Keratinocyte (primary cell): ENCODE data around the gene TMCO6. TPM values are rescaled to one million over a fixed set of nuclear protein-coding genes. Genes with fewer than 3 reads are reported as not detected.

Source experiments
- DNase-seq: peaks from one replicate; pipeline ENCODE4 v3.0.0-alpha.2; 2011; ENCODE audit warnings: low read depth, missing footprints, low spot score
- FAIRE-seq: peaks from 2 replicates; lab custom pipeline; 2011; peaks lifted over from hg19 to GRCh38; lab: Jason Lieb, UNC
- H2AFZ ChIP-seq: 2 replicates; pipeline ENCODE4 v1.6.0; 2012; ENCODE audit warnings: low read length, control low read depth, inconsistent platforms; ENCODE audit not compliant: control insufficient read depth
- H3K27ac ChIP-seq: 2 replicates; pipeline ENCODE4 v1.5.1; 2011; ENCODE audit warnings: low read length; ENCODE audit not compliant: control insufficient read depth, insufficient read depth
- H3K27me3 ChIP-seq: 3 replicates; pipeline ENCODE4 v1.6.0; 2011; ENCODE audit warnings: low read length; ENCODE audit not compliant: control insufficient read depth, insufficient read depth; ENCODE audit errors: extremely low read depth
- H3K36me3 ChIP-seq, 2 experiments: 2 replicates in 1 of 2; 3 replicates in 1 of 2; pipeline ENCODE4 v1.5.1; 2011; ENCODE audit warnings: low read length in 2 of 2, mild to moderate bottlenecking in 1 of 2; ENCODE audit not compliant: control insufficient read depth in 2 of 2, insufficient read depth in 2 of 2; ENCODE audit errors: extremely low read depth in 1 of 2
- H3K4me1 ChIP-seq: 3 replicates; pipeline ENCODE4 v1.5.1; 2011; ENCODE audit warnings: low read length; ENCODE audit not compliant: control insufficient read depth, insufficient read depth; ENCODE audit errors: extremely low read depth
- H3K4me2 ChIP-seq: 3 replicates; pipeline ENCODE4 v1.6.0; 2011; ENCODE audit warnings: low read depth, low read length; ENCODE audit not compliant: control insufficient read depth, insufficient read depth; ENCODE audit errors: extremely low read depth
- H3K4me3 ChIP-seq, 3 experiments: fragments of 200-600 bp in 1 of 3; sonication (generic) in 1 of 3; 2 replicates in 2 of 3; 3 replicates in 1 of 3; pipeline ENCODE4 v1.5.1; 2011 to 2016; ENCODE audit warnings: low read length in 3 of 3, mild to moderate bottlenecking in 3 of 3, control low read depth in 2 of 3, inconsistent platforms in 1 of 3, low read depth in 1 of 3, mixed read lengths in 1 of 3, mixed run types in 1 of 3, moderate library complexity in 1 of 3; ENCODE audit not compliant: control insufficient read depth in 2 of 3, insufficient read depth in 2 of 3; ENCODE audit errors: extremely low read depth in 1 of 3
- H3K79me2 ChIP-seq: 2 replicates; pipeline ENCODE4 v1.6.0; 2012; ENCODE audit warnings: low read length; ENCODE audit not compliant: control insufficient read depth, insufficient read depth
- H3K9ac ChIP-seq: 3 replicates; pipeline ENCODE4 v1.6.0; 2011; ENCODE audit warnings: low read length; ENCODE audit not compliant: control insufficient read depth, insufficient read depth; ENCODE audit errors: extremely low read depth
- H3K9me1 ChIP-seq: 3 replicates; pipeline ENCODE4 v1.6.0; 2011; ENCODE audit warnings: low read length; ENCODE audit not compliant: control insufficient read depth, insufficient read depth; ENCODE audit errors: extremely low read depth
- H3K9me3 ChIP-seq: 2 replicates; pipeline ENCODE4 v1.5.1; 2012; ENCODE audit warnings: low read depth, low read length; ENCODE audit not compliant: control insufficient read depth
- H4K20me1 ChIP-seq: 3 replicates; pipeline ENCODE4 v1.6.0; 2011; ENCODE audit warnings: low read length; ENCODE audit not compliant: control insufficient read depth, insufficient read depth; ENCODE audit errors: extremely low read depth
- CTCF ChIP-seq, 3 experiments: IDR thresholded peaks in 1 of 3; conservative IDR thresholded peaks in 1 of 3; optimal IDR thresholded peaks in 1 of 3; 2 replicates in 2 of 3; 3 replicates in 1 of 3; pipeline versions ENCODE3 to v1.5.1; 2011; ENCODE audit warnings: low read length in 3 of 3, mild to moderate bottlenecking in 3 of 3, moderate library complexity in 2 of 3, control low read depth in 1 of 3, inconsistent platforms in 1 of 3; ENCODE audit not compliant: insufficient read depth in 2 of 3; ENCODE audit errors: extremely low read depth in 1 of 3
- EZH2 ChIP-seq: IDR thresholded peaks from one replicate; pipeline ENCODE4 v1.6.1; 2012; ENCODE audit warnings: inconsistent platforms, mild to moderate bottlenecking, low read length, moderate library complexity
- dilution Hi-C: fragments of 300-500 bp; cut with MboI; formaldehyde crosslinking; loops from one replicate; pipeline ENCODE4 v1.7.0; 2020; ENCODE audit warnings: low sequenced_read_pairs; ENCODE audit not compliant: extremely low pct_ligation_motif_present
- polyA plus RNA-seq, 5 experiments: library from polyadenylated mRNA; depleted of rRNA in 3 of 5; stranded (reverse) in 3 of 5; stranded (forward) in 1 of 5; unstranded in 1 of 5; fragments of >200 nt; gene quantifications; 1 replicate in 1 of 5; 2 replicates in 3 of 5; 3 replicates in 1 of 5; pipeline versions ENCODE4 v1.2.1 to v1.2.3, GENCODE V29; 2011 to 2012; ENCODE audit warnings: missing spikeins in 2 of 5, low read depth in 1 of 5, low replicate concordance in 1 of 5

TMCO6 gene
- polyA plus RNA-seq, 1 donor (not counting 4 experiments of a cell fraction or from before 2014, with no cell fraction given): 7.6 TPM

- H3K9me1 ChIP-seq: peaks cover 2% of the 10 kb centered on the region
- peak; percentile 73 for FAIRE-seq
- peak within 1 kb of the TSS; percentile 98 for H3K4me2 ChIP-seq
- DNase-seq: peak; percentile 77
- H3K9me3 ChIP-seq: no peaks in the 10 kb centered on the region
- no peaks in the 10 kb centered on the region for H3K27me3 ChIP-seq
- H3K27ac ChIP-seq: peak within 1 kb of the TSS; percentile 85
- peaks cover 5% of the 10 kb centered on the region for H3K4me1 ChIP-seq
- peak within 1 kb of the TSS; percentile 59 to 93 (median 85) for H3K4me3 ChIP-seq
- peak within 1 kb of the TSS; percentile 98 for H2AFZ ChIP-seq
- dilution Hi-C loops: no loop called here
- no peaks in the 10 kb centered on the region for H4K20me1 ChIP-seq
- TF ChIP-seq EZH2 (no peak), CTCF (optimal IDR thresholded peaks at IDR 0.05 in 1 of 3, IDR thresholded peaks at IDR 0.05 in 1 of 3, conservative IDR thresholded peaks at IDR 0.05 in 1 of 3; ENCODE audit: extremely low read depth in 1 of 3, insufficient read depth in 2 of 3, low read length in 3 of 3) (peak in 1 of 3 experiments; percentile 4)
- H3K79me2 ChIP-seq: peaks cover 62% of the 10 kb centered on the region
- H3K9ac ChIP-seq: peak within 1 kb of the TSS; percentile 90
- peaks cover 21 to 27% of the 10 kb centered on the region in 2 experiments for H3K36me3 ChIP-seq
Measured at GRCh38 chr5:140690941-140691924, 52.0 kb downstream of the TMCO6 start, which contains the start of the genes HARS1 and HARS2. HARS1 (minus strand) TSS chr5:140691370; CDS start chr5:140691304, 66 bp downstream. HARS2 (plus strand) TSS chr5:140691455; CDS start chr5:140691649, 194 bp downstream.

GRCh38 chr5:140694276-140694675 lies 55.0 kb downstream of the TMCO6 start:
- Histone ChIP-seq H3K9me1 (peaks cover 2% of the 10 kb centered on the region), H3K9me3 (no peaks in the 10 kb centered on the region), H2AFZ (no peak overlapping the region), H3K4me1 (peaks cover 3% of the 10 kb centered on the region), H3K36me3 (peaks cover 35 to 40% of the 10 kb centered on the region in 2 experiments), H3K27me3 (no peaks in the 10 kb centered on the region), H3K4me2 (no peak overlapping the region), H3K4me3 (no peak overlapping the region), H3K79me2 (peaks cover 53% of the 10 kb centered on the region), H3K27ac (no peak overlapping the region), H4K20me1 (no peaks in the 10 kb centered on the region), H3K9ac (no peak overlapping the region)
- dilution Hi-C loops: no loop called here
- DNase-seq (no peak), FAIRE-seq (no peak)
- no peak for TF ChIP-seq CTCF (optimal IDR thresholded peaks at IDR 0.05 in 1 of 3, IDR thresholded peaks at IDR 0.05 in 1 of 3, conservative IDR thresholded peaks at IDR 0.05 in 1 of 3; ENCODE audit: extremely low read depth in 1 of 3, insufficient read depth in 2 of 3, low read length in 3 of 3)
- no peak for TF ChIP-seq EZH2

Other genes with a start within 250 kb of the TMCO6 start
- 39.5 to 65.9 TPM (median 54.3 TPM) in 3 replicates for gene ANKHD1, start 237.6 kb upstream of the TMCO6 start, polyA plus RNA-seq
- 4.9 to 7.7 TPM (median 5.2 TPM) in 3 replicates for gene EIF4EBP3, start 91.8 kb upstream of the TMCO6 start, polyA plus RNA-seq
- gene SRA1, start 82.0 kb upstream of the TMCO6 start, polyA plus RNA-seq: 19.3 to 48.3 TPM (median 32.4 TPM) in 3 replicates
- gene APBB3, start 74.9 kb upstream of the TMCO6 start, polyA plus RNA-seq: 6.7 to 12.4 TPM (median 7.1 TPM) in 3 replicates
- gene SLC35A4, start 74.6 kb upstream of the TMCO6 start, polyA plus RNA-seq: 63.1 to 95.7 TPM (median 63.5 TPM) in 3 replicates
- gene CD14, start 6.3 kb upstream of the TMCO6 start, polyA plus RNA-seq: 0.06 to 0.19 TPM (median 0.18 TPM) in 3 replicates
- gene NDUFA2, start 8.2 kb downstream of the TMCO6 start, polyA plus RNA-seq: 65.6 to 143 TPM (median 101 TPM) in 3 replicates
- 76.4 to 119 TPM (median 118 TPM) in 3 replicates for gene IK, start 8.4 kb downstream of the TMCO6 start, polyA plus RNA-seq
- 21.6 to 29.3 TPM (median 22.1 TPM) in 3 replicates for gene WDR55, start 25.5 kb downstream of the TMCO6 start, polyA plus RNA-seq
- 0.22 to 0.48 TPM (median 0.23 TPM) in 3 replicates for gene DND1, start 34.1 kb downstream of the TMCO6 start, polyA plus RNA-seq
- gene HARS1, start 51.9 kb downstream of the TMCO6 start, polyA plus RNA-seq: 72.0 to 115 TPM (median 87.8 TPM) in 3 replicates
- 36.8 to 44.5 TPM (median 40.3 TPM) in 3 replicates for gene HARS2, start 52.0 kb downstream of the TMCO6 start, polyA plus RNA-seq
- gene ZMAT2, start 61.0 kb downstream of the TMCO6 start, polyA plus RNA-seq: 47.1 to 75.0 TPM (median 49.2 TPM) in 3 replicates
- gene PCDHA1, start 146.7 kb downstream of the TMCO6 start, polyA plus RNA-seq: 0.03 to 0.07 TPM (median 0.06 TPM) in 3 replicates
- gene PCDHA2, start 155.4 kb downstream of the TMCO6 start, polyA plus RNA-seq: 0.01 TPM in 1 of 3 replicates, not detected in the others
- gene PCDHA3, start 161.6 kb downstream of the TMCO6 start, polyA plus RNA-seq: 0.01 to 0.02 TPM in 2 of 3 replicates, not detected in the other
- 0.01 to 0.15 TPM (median 0.07 TPM) in 3 replicates for gene PCDHA4, start 167.6 kb downstream of the TMCO6 start, polyA plus RNA-seq
- gene PCDHA5, start 182.2 kb downstream of the TMCO6 start, polyA plus RNA-seq: 0.01 TPM in 1 of 3 replicates, not detected in the others
- gene PCDHA6, start 188.5 kb downstream of the TMCO6 start, polyA plus RNA-seq: 0.03 to 0.14 TPM (median 0.04 TPM) in 3 replicates
- gene PCDHA7, start 194.8 kb downstream of the TMCO6 start, polyA plus RNA-seq: 0.02 to 0.05 TPM (median 0.04 TPM) in 3 replicates
- gene PCDHA8, start 201.7 kb downstream of the TMCO6 start, polyA plus RNA-seq: not detected in 3 replicates
- gene PCDHA9, start 208.9 kb downstream of the TMCO6 start, polyA plus RNA-seq: 0.01 TPM in 1 of 3 replicates, not detected in the others
- 0.03 to 0.06 TPM (median 0.05 TPM) in 3 replicates for gene PCDHA10, start 216.4 kb downstream of the TMCO6 start, polyA plus RNA-seq
- gene PCDHA11, start 229.5 kb downstream of the TMCO6 start, polyA plus RNA-seq: 0.12 to 0.28 TPM in 2 of 3 replicates, not detected in the other
- gene PCDHA12, start 235.9 kb downstream of the TMCO6 start, polyA plus RNA-seq: 0.04 to 0.40 TPM (median 0.07 TPM) in 3 replicates
- 0.04 to 0.12 TPM in 2 of 3 replicates, not detected in the other for gene PCDHA13, start 242.7 kb downstream of the TMCO6 start, polyA plus RNA-seq